Measurements from ENCODE around the gene USP30.

- TF ChIP-seq CTCF (IDR thresholded peaks at IDR 0.05) (no peak), POLR2A (IDR thresholded peaks at IDR 0.05) (no peak)
Measured at GRCh38 chr12:109020796-109021380, 31.5 kb upstream of the USP30 start, which contains the start of gene SVOP.
